GM23338 (cell line): ENCODE results near the gene SFXN1. TPM values are rescaled to one million over a fixed set of nuclear protein-coding genes. Genes with fewer than 3 reads are reported as not detected.

Source experiments
- ATAC-seq: fragments of 200-7000 bp; cut with Tn5 transposase; 3 replicates; pipeline ENCODE4 v1.9.1; 2020
- DNase-seq: peaks from one replicate; pipeline ENCODE4 v3.0.0-alpha.2; 2015; ENCODE audit warnings: low spot score
- H2AFZ ChIP-seq: fragments of 200-600 bp; sonication (generic); 2 replicates; pipeline ENCODE4 v1.8.0; 2016; ENCODE audit warnings: antibody characterized with exemption, mild to moderate bottlenecking, moderate library complexity
- H3F3A ChIP-seq: fragments of 200-600 bp; sonication (generic); replicated peaks from 2 replicates; pipeline ENCODE4 v1.8.0; 2017; ENCODE audit warnings: antibody characterized with exemption, mixed run types, low read depth
- H3K27ac ChIP-seq: fragments of 200-600 bp; sonication (generic); 2 replicates; pipeline ENCODE4 v1.6.1; 2016; ENCODE audit warnings: low read depth
- H3K27me3 ChIP-seq: fragments of 200-600 bp; sonication (generic); 2 replicates; pipeline ENCODE4 v1.8.0; 2016; ENCODE audit warnings: mild to moderate bottlenecking, mixed run types, moderate library complexity; ENCODE audit not compliant: insufficient read depth
- H3K36me3 ChIP-seq: fragments of 200-600 bp; sonication (generic); 2 replicates; pipeline ENCODE4 v1.8.0; 2016; ENCODE audit warnings: mild to moderate bottlenecking; ENCODE audit not compliant: insufficient read depth
- H3K4me1 ChIP-seq: fragments of 200-600 bp; sonication (generic); 2 replicates; pipeline ENCODE4 v1.8.0; 2016; ENCODE audit warnings: mild to moderate bottlenecking, moderate library complexity; ENCODE audit not compliant: insufficient read depth
- H3K4me2 ChIP-seq: fragments of 200-600 bp; sonication (generic); 2 replicates; pipeline ENCODE4 v1.7.1; 2017; ENCODE audit warnings: mixed run types
- H3K4me3 ChIP-seq: fragments of 200-600 bp; sonication (generic); 2 replicates; pipeline ENCODE4 v1.6.1; 2016; ENCODE audit warnings: mixed run types
- H3K79me2 ChIP-seq: fragments of 200-600 bp; sonication (generic); replicated peaks from 2 replicates; pipeline ENCODE4 v1.8.0; 2017; ENCODE audit warnings: mild to moderate bottlenecking; ENCODE audit not compliant: insufficient read depth
- H3K9me2 ChIP-seq: fragments of 200-600 bp; sonication (generic); 2 replicates; pipeline ENCODE4 v1.8.0; 2017; ENCODE audit not compliant: insufficient read depth
- H4K20me1 ChIP-seq: fragments of 200-600 bp; sonication (generic); replicated peaks from 2 replicates; pipeline ENCODE4 v1.8.0; 2017; ENCODE audit warnings: mild to moderate bottlenecking; ENCODE audit not compliant: insufficient read depth
- H3K27ac Mint-ChIP-seq: 2 replicates; pipeline ENCODE4 v1.8.0; 2020; ENCODE audit warnings: inconsistent platforms, mild to moderate bottlenecking, moderate library complexity, mixed read lengths
- H3K27me3 Mint-ChIP-seq: 3 replicates; pipeline ENCODE4 v1.8.0; 2022; ENCODE audit warnings: low read depth, mild to moderate bottlenecking, moderate library complexity, mixed read lengths, inconsistent platforms; ENCODE audit not compliant: insufficient read depth, poor library complexity
- H3K36me3 Mint-ChIP-seq: 3 replicates; pipeline ENCODE4 v1.8.0; 2021; ENCODE audit warnings: low read depth, mild to moderate bottlenecking, inconsistent platforms, moderate library complexity, mixed read lengths
- H3K4me1 Mint-ChIP-seq: 3 replicates; pipeline ENCODE4 v1.8.0; 2020; ENCODE audit warnings: mild to moderate bottlenecking, inconsistent platforms, mixed read lengths
- H3K4me3 Mint-ChIP-seq: 3 replicates; pipeline ENCODE4 v1.8.0; 2021; ENCODE audit warnings: moderate library complexity, mild to moderate bottlenecking, inconsistent platforms, mixed read lengths
- H3K9me3 Mint-ChIP-seq: 3 replicates; pipeline ENCODE4 v1.8.0; 2020; ENCODE audit warnings: moderate library complexity, mild to moderate bottlenecking, inconsistent platforms, mixed read lengths
- CREB1 ChIP-seq: fragments of 250-450 bp; sonication (Bioruptor Pico); IDR thresholded peaks from 2 replicates; pipeline ENCODE4 v1.5.0; 2020; ENCODE audit warnings: low read depth, mild to moderate bottlenecking, moderate library complexity
- ETS1 ChIP-seq: IDR thresholded peaks from 2 replicates; pipeline ENCODE4 v1.6.1; 2016; ENCODE audit warnings: antibody characterized with exemption
- EZH2 ChIP-seq: fragments of 200-600 bp; sonication (generic); IDR thresholded peaks from one replicate; pipeline ENCODE4 v1.8.0; 2017; ENCODE audit warnings: antibody characterized with exemption, mild to moderate bottlenecking, low read depth; ENCODE audit not compliant: unreplicated experiment
- EZH2phosphoT487 ChIP-seq: fragments of 200-600 bp; sonication (generic); IDR thresholded peaks from one replicate; pipeline ENCODE4 v1.8.1; 2018; ENCODE audit warnings: antibody characterized with exemption; ENCODE audit not compliant: unreplicated experiment
- JUNB ChIP-seq: IDR thresholded peaks from one replicate; pipeline ENCODE4 v1.6.1; 2016; ENCODE audit warnings: antibody characterized with exemption; ENCODE audit not compliant: unreplicated experiment
- NANOG ChIP-seq: IDR thresholded peaks from 2 replicates; pipeline ENCODE4 v1.6.1; 2016; ENCODE audit warnings: antibody characterized with exemption, borderline replicate concordance
- POLR2AphosphoS5 ChIP-seq: IDR thresholded peaks from 2 replicates; pipeline ENCODE4 v1.6.1; 2016; ENCODE audit warnings: antibody characterized with exemption, low read depth
- REST ChIP-seq: IDR thresholded peaks from one replicate; pipeline ENCODE4 v1.6.1; 2018; ENCODE audit warnings: antibody characterized with exemption; ENCODE audit not compliant: unreplicated experiment
- STAT1 ChIP-seq: IDR thresholded peaks from one replicate; pipeline ENCODE4 v1.6.1; 2016; ENCODE audit warnings: antibody characterized with exemption; ENCODE audit not compliant: unreplicated experiment
- ZNF114 ChIP-seq: fragments of 250-450 bp; sonication (Bioruptor Pico); IDR thresholded peaks from 2 replicates; pipeline ENCODE4 v1.5.0; 2020; ENCODE audit warnings: mild to moderate bottlenecking, moderate library complexity
- ZNF331 ChIP-seq: fragments of 250-450 bp; sonication (Bioruptor Pico); IDR thresholded peaks from 2 replicates; pipeline ENCODE4 v1.5.0; 2020; ENCODE audit warnings: low read depth, mild to moderate bottlenecking, moderate library complexity
- polyA plus RNA-seq: library from polyadenylated mRNA; unstranded; fragments of >200 nt; fragmentation: Nextera tagmentation; extraction: Ambion mirVana; gene quantifications from 2 replicates; pipeline ENCODE4 v1.2.1, GENCODE V29; 2016
- total RNA-seq: library from RNA; depleted of rRNA; stranded (reverse); fragments of >200 nt; shearing (Covaris generic); gene quantifications from 2 replicates; pipeline ENCODE4 v1.2.3, GENCODE V29; 2014
- TF ChIP-seq, protein P1 (sequence below), 2 experiments: fragments of 200-600 bp in 1 of 2; sonication (generic) in 1 of 2; conservative IDR thresholded peaks; 2 replicates each; pipeline versions ENCODE4 v1.5.1 to v1.6.1; 2016 to 2017; ENCODE audit warnings: antibody characterized with exemption in 2 of 2, low read depth in 2 of 2, mild to moderate bottlenecking in 2 of 2, moderate library complexity in 1 of 2
- TF ChIP-seq, protein P2 (sequence below): fragments of 250-450 bp; sonication (Bioruptor Pico); IDR thresholded peaks from 2 replicates; pipeline ENCODE4 v1.5.0; 2020; ENCODE audit warnings: mild to moderate bottlenecking, moderate library complexity

The SFXN1 gene
- total and polyA plus RNA-seq, 2 experiments from 2014 or later = 44.0 to 97.7 TPM

- Histone ChIP-seq H3K4me2 (no peak overlapping the region), H3K4me1 (peaks cover 11% of the 10 kb centered on the region), H3K4me3 (no peak overlapping the region), H2AFZ (no peak overlapping the region), H3K27me3 (no peaks in the 10 kb centered on the region), H3F3A (0 out of 2 replicates have a peak, but pooled peaks cover 3% of the 10 kb centered on the region), H3K79me2 (peaks cover 93% of the 10 kb centered on the region), H3K36me3 (0 out of 2 replicates have a peak, but pooled peaks cover 5% of the 10 kb centered on the region), H4K20me1 (peaks cover 66% of the 10 kb centered on the region), H3K9me2 (no peaks in the 10 kb centered on the region), H3K27ac (no peak overlapping the region)
- Mint-ChIP-seq H3K9me3 (no peaks in the 10 kb centered on the region), H3K4me1 (peaks cover 22% of the 10 kb centered on the region), H3K36me3 (peaks cover 65% of the 10 kb centered on the region), H3K27ac (no peak overlapping the region; the same call in 1 of the 2 replicates), H3K4me3 (no peak overlapping the region), H3K27me3 (peaks cover 11% of the 10 kb centered on the region)
- no peak for ATAC-seq
- TF ChIP-seq STAT1 = no peak
- TF ChIP-seq CREB1 (CRISPR knock-in tag) = no peak
- no peak for TF ChIP-seq EZH2phosphoT487
- no peak for TF ChIP-seq ZNF114 (CRISPR knock-in tag)
- TF ChIP-seq, protein P1, sequence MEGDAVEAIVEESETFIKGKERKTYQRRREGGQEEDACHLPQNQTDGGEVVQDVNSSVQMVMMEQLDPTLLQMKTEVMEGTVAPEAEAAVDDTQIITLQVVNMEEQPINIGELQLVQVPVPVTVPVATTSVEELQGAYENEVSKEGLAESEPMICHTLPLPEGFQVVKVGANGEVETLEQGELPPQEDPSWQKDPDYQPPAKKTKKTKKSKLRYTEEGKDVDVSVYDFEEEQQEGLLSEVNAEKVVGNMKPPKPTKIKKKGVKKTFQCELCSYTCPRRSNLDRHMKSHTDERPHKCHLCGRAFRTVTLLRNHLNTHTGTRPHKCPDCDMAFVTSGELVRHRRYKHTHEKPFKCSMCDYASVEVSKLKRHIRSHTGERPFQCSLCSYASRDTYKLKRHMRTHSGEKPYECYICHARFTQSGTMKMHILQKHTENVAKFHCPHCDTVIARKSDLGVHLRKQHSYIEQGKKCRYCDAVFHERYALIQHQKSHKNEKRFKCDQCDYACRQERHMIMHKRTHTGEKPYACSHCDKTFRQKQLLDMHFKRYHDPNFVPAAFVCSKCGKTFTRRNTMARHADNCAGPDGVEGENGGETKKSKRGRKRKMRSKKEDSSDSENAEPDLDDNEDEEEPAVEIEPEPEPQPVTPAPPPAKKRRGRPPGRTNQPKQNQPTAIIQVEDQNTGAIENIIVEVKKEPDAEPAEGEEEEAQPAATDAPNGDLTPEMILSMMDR (conservative IDR thresholded peaks at IDR 0.05; ENCODE audit: low read depth in 2 of 2) = no peak
- no peak for TF ChIP-seq POLR2AphosphoS5
- TF ChIP-seq, protein P2, sequence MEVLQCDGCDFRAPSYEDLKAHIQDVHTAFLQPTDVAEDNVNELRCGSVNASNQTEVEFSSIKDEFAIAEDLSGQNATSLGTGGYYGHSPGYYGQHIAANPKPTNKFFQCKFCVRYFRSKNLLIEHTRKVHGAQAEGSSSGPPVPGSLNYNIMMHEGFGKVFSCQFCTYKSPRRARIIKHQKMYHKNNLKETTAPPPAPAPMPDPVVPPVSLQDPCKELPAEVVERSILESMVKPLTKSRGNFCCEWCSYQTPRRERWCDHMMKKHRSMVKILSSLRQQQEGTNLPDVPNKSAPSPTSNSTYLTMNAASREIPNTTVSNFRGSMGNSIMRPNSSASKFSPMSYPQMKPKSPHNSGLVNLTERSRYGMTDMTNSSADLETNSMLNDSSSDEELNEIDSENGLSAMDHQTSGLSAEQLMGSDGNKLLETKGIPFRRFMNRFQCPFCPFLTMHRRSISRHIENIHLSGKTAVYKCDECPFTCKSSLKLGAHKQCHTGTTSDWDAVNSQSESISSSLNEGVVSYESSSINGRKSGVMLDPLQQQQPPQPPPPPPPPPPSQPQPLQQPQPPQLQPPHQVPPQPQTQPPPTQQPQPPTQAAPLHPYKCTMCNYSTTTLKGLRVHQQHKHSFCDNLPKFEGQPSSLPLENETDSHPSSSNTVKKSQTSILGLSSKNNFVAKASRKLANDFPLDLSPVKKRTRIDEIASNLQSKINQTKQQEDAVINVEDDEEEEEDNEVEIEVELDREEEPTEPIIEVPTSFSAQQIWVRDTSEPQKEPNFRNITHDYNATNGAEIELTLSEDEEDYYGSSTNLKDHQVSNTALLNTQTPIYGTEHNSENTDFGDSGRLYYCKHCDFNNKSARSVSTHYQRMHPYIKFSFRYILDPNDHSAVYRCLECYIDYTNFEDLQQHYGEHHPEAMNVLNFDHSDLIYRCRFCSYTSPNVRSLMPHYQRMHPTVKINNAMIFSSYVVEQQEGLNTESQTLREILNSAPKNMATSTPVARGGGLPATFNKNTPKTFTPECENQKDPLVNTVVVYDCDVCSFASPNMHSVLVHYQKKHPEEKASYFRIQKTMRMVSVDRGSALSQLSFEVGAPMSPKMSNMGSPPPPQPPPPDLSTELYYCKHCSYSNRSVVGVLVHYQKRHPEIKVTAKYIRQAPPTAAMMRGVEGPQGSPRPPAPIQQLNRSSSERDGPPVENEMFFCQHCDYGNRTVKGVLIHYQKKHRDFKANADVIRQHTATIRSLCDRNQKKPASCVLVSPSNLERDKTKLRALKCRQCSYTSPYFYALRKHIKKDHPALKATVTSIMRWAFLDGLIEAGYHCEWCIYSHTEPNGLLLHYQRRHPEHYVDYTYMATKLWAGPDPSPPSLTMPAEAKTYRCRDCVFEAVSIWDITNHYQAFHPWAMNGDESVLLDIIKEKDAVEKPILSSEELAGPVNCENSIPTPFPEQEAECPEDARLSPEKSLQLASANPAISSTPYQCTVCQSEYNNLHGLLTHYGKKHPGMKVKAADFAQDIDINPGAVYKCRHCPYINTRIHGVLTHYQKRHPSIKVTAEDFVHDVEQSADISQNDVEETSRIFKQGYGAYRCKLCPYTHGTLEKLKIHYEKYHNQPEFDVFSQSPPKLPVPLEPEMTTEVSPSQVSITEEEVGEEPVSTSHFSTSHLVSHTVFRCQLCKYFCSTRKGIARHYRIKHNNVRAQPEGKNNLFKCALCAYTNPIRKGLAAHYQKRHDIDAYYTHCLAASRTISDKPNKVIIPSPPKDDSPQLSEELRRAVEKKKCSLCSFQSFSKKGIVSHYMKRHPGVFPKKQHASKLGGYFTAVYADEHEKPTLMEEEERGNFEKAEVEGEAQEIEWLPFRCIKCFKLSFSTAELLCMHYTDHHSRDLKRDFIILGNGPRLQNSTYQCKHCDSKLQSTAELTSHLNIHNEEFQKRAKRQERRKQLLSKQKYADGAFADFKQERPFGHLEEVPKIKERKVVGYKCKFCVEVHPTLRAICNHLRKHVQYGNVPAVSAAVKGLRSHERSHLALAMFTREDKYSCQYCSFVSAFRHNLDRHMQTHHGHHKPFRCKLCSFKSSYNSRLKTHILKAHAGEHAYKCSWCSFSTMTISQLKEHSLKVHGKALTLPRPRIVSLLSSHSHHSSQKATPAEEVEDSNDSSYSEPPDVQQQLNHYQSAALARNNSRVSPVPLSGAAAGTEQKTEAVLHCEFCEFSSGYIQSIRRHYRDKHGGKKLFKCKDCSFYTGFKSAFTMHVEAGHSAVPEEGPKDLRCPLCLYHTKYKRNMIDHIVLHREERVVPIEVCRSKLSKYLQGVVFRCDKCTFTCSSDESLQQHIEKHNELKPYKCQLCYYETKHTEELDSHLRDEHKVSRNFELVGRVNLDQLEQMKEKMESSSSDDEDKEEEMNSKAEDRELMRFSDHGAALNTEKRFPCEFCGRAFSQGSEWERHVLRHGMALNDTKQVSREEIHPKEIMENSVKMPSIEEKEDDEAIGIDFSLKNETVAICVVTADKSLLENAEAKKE (CRISPR knock-in tag) = no peak
- no peak for TF ChIP-seq ETS1
- TF ChIP-seq EZH2 = no peak
- TF ChIP-seq REST = no peak
- TF ChIP-seq NANOG = no peak
- TF ChIP-seq JUNB = no peak
- TF ChIP-seq ZNF331 (CRISPR knock-in tag) = no peak
- no peak for DNase-seq
These were observed 5.0 kb downstream of the SFXN1 start for GRCh38 chr5:175483337-175483736.
